ENCODE measurements around the gene DIDO1.

DIDO1 gene

DNA sequence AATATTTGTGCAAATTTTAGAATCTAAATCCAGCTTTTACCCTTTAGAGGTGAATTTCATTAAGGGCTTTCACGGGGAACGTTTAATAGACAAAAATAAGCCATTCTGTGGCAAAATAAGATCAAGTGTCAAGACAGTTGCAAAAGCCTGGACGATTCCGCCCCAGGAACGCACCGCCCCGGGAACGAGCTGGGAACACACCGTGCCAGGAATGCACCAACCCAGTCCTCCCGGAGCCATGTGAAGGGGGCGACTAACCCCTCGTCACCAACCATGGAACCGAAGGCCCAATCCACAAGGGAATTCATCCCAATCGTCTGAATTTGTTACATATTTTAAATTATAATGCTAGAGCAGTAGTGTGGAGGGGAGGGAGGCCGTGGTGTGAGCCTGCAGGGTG lies 43.9 kb downstream of the DIDO1 start:
- H3K27ac ChIP-seq (ENCODE audit: low read length), result no peak overlapping the region
- H3K27me3 ChIP-seq (ENCODE audit: control insufficient read depth, insufficient read depth, low read length), result peaks cover 10% of the 10 kb centered on the region
- no peak overlapping the region for H3K9ac ChIP-seq (ENCODE audit: low read length)
- H3K36me3 ChIP-seq (ENCODE audit: control insufficient read depth, low read depth, low read length), result peaks cover 8% of the 10 kb centered on the region
- H3K4me1 ChIP-seq (ENCODE audit: control insufficient read depth, low read depth, low read length), result peaks cover 15% of the 10 kb centered on the region
- H3K4me3 ChIP-seq (ENCODE audit: low read length), result no peak overlapping the region
- no peaks in the 10 kb centered on the region for H3K9me3 ChIP-seq (ENCODE audit: control insufficient read depth, low read depth, low read length)

- Histone ChIP-seq H3K9ac (ENCODE audit: low read length) (no peak overlapping the region), H3K27me3 (ENCODE audit: control insufficient read depth, insufficient read depth, low read length) (peaks cover 10% of the 10 kb centered on the region), H3K9me3 (ENCODE audit: control insufficient read depth, low read depth, low read length) (no peaks in the 10 kb centered on the region), H3K27ac (ENCODE audit: low read length) (no peak overlapping the region), H3K4me1 (ENCODE audit: control insufficient read depth, low read depth, low read length) (peaks cover 15% of the 10 kb centered on the region), H3K36me3 (ENCODE audit: control insufficient read depth, low read depth, low read length) (peaks cover 2% of the 10 kb centered on the region), H3K4me3 (ENCODE audit: low read length) (no peak overlapping the region)
These were observed 44.5 kb downstream of the DIDO1 start for GRCh38 chr20:62881662-62882395.

DNA sequence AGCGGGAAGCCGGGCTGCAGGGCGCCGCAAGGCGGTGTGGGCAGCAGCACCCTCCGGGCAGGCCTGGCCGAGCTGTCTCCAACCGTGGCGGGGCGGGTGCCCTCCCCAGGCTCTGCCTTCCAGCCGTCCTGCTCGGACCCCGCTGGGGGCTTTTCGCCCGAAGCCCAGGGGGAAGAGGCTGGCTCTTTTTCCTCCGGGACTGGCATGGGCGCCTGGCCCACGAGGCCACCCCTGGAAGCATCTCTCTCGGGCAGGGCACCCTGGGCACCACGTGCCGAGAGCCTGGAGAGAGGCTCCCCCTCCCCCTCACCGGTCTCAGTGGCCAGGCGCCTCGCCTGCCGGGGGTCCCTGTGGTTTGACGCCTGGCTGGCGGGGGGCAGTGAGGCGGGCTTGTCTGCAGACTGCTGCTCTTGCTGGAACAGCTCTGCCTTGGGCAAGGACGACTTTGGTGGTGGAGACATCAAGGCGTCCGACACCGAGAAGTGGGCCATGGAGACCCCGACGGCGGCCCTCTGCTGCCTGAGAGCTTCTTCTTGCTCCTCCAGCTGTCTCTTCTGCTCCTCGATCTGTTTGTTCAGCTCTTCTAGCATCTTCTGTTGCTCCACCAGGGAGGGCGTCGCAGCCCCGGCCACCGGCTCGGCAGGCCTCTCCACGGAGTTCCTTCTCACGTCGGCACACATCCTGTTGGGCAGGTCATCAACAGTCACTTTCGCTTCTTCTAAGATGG lies 45.2 kb downstream of the DIDO1 start:
- H3K36me3 ChIP-seq (ENCODE audit: control insufficient read depth, low read depth, low read length), result no peaks in the 10 kb centered on the region
- peaks cover 15% of the 10 kb centered on the region for H3K4me1 ChIP-seq (ENCODE audit: control insufficient read depth, low read depth, low read length)
- no peak overlapping the region for H3K27ac ChIP-seq (ENCODE audit: low read length)
- no peaks in the 10 kb centered on the region for H3K9me3 ChIP-seq (ENCODE audit: control insufficient read depth, low read depth, low read length)
- no peak overlapping the region for H3K9ac ChIP-seq (ENCODE audit: low read length)
- H3K27me3 ChIP-seq (ENCODE audit: control insufficient read depth, insufficient read depth, low read length), result peaks cover 10% of the 10 kb centered on the region
- no peak overlapping the region for H3K4me3 ChIP-seq (ENCODE audit: low read length)

DNA sequence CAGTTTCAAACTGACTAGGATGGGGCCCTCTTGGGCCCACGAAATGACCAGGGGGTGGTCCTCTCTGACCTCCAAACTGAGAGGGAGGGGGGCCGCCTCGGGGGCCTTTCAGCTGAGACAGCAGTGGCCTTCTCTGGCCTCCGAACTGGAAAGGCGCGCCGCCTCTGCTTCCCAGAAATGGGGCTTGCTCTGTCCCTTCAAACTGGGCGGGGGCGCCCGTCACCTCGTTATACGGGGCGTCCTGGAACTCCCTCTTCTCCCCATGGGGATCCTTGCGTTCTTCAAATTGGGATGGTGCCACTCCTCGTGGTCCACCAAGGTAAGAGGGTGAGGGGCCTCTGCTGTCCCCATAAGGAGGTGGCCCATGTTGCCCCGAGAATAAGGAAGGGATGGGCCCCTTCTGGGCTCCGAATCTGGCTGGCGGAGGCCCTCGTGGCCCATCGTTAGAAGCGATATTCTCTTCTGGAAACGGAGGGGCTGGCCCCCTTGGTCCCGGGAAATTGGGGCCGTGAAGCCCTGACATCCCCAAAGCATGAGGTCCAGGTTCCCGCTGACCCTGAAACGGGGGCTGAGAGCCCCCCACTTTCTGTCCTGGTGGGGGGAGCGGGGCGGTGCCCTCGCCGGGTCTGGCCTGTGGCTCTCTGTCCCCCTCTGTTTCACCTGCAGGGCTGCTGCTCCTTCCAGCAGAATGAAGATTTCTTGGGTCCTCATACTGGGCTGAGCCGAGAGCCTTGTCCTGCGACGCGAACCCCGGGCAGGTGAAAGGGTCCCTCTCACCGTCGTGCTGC lies 46.0 kb downstream of the DIDO1 start:
- H3K4me1 ChIP-seq (ENCODE audit: control insufficient read depth, low read depth, low read length), result peaks cover 15% of the 10 kb centered on the region
- H3K4me3 ChIP-seq (ENCODE audit: low read length), result no peak overlapping the region
- no peaks in the 10 kb centered on the region for H3K9me3 ChIP-seq (ENCODE audit: control insufficient read depth, low read depth, low read length)
- peaks cover 10% of the 10 kb centered on the region for H3K27me3 ChIP-seq (ENCODE audit: control insufficient read depth, insufficient read depth, low read length)
- no peak overlapping the region for H3K9ac ChIP-seq (ENCODE audit: low read length)
- no peaks in the 10 kb centered on the region for H3K36me3 ChIP-seq (ENCODE audit: control insufficient read depth, low read depth, low read length)
- H3K27ac ChIP-seq (ENCODE audit: low read length), result no peak overlapping the region

DNA sequence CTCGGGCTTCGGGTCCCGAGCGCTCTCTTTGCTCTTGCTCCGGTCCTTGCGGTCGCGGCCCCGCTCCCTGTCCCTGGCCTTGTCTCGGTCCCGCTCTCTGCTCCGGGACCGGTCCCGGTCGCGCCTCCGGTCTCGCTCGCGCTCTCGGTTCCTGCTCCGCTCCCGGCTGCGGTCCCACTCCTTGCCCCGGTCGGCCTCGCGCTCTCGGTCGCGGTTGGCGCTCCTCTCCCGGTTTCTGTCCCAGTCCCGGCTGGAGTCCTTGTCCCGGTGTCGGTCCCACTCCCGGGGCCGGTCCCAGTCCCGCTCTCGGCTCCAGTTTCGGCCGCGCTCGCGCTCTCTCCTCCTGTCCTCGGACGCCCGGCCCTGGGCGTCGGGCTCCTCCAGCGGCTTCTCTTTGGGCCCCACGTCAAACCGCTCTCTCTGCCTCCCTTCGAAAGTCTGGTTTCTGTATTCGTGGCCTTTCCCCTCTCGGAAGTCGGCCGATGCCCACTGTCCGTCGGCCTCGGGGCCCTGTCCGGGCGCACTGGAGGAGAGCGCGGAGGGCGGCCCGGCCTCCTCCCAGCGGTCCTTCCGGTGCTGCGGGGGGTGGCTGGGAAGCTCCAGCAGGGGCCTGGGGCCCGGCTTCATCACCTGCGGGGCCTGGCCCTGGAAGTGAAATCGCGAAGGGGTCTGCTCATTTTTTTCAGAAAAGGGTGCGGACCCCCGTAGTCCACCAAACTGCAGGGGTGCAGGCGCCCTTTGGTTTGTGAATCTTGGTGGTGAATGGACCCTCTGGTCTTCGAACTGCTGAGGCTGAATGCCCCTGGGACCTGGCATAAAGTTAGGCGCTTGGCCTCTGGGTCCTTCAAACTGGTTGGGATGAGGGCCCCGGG lies 46.8 kb downstream of the DIDO1 start:
- no peaks in the 10 kb centered on the region for H3K9me3 ChIP-seq (ENCODE audit: control insufficient read depth, low read depth, low read length)
- peak overlapping the region; percentile 33 for H3K4me3 ChIP-seq (ENCODE audit: low read length)
- H3K4me1 ChIP-seq (ENCODE audit: control insufficient read depth, low read depth, low read length), result peaks cover 9% of the 10 kb centered on the region
- H3K27ac ChIP-seq (ENCODE audit: low read length), result no peak overlapping the region
- no peaks in the 10 kb centered on the region for H3K36me3 ChIP-seq (ENCODE audit: control insufficient read depth, low read depth, low read length)
- peaks cover 10% of the 10 kb centered on the region for H3K27me3 ChIP-seq (ENCODE audit: control insufficient read depth, insufficient read depth, low read length)
- H3K9ac ChIP-seq (ENCODE audit: low read length), result no peak overlapping the region

DNA sequence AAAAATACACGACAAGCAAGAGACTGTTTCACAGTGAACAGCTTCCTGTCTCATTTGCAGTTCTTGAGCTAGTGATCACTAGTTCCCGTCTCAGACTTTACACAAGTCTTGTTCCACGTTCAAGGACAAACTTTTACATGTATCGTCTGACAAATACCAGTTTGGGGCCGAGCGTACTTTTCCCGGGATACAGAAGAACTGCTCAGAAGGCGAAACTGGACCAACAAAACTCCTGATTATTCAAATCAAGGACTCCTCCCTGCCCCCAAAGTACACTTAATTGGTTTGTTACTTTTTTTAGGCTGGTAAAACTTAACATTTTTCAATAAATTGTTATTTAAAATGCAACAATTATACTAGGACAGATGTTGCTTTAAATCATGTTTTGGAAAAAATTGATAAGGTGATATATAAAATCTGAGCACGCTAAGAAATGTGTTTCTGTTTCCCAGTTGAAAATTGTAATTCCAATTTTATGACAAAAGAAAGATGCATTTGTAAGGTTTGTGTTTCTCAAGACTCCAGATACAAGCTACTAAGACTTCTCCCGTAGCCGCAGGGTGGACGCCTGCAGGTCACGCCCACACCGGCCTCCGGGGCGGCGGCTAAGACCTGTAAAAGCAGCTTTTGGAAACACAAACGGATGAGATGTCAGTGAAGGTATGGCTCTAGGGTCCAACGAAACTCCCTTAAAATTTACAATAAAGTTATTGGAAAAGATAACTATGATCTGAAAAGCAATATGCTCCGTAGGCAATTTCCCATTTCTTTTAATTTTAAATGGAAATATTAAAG lies 47.9 kb downstream of the DIDO1 start:
- Histone ChIP-seq H3K4me3 (ENCODE audit: low read length) (no peak overlapping the region), H3K9me3 (ENCODE audit: control insufficient read depth, low read depth, low read length) (no peaks in the 10 kb centered on the region), H3K9ac (ENCODE audit: low read length) (no peak overlapping the region), H3K36me3 (ENCODE audit: control insufficient read depth, low read depth, low read length) (no peaks in the 10 kb centered on the region), H3K27me3 (ENCODE audit: control insufficient read depth, insufficient read depth, low read length) (peaks cover 10% of the 10 kb centered on the region), H3K4me1 (ENCODE audit: control insufficient read depth, low read depth, low read length) (peaks cover 5% of the 10 kb centered on the region), H3K27ac (ENCODE audit: low read length) (no peak overlapping the region)

GRCh38 chr20:62876902-62877816 lies 49.1 kb downstream of the DIDO1 start:
- Histone ChIP-seq H3K36me3 (ENCODE audit: control insufficient read depth, low read depth, low read length) (no peaks in the 10 kb centered on the region), H3K27me3 (ENCODE audit: control insufficient read depth, insufficient read depth, low read length) (peaks cover 10% of the 10 kb centered on the region), H3K9me3 (ENCODE audit: control insufficient read depth, low read depth, low read length) (no peaks in the 10 kb centered on the region), H3K9ac (ENCODE audit: low read length) (no peak overlapping the region), H3K27ac (ENCODE audit: low read length) (no peak overlapping the region), H3K4me3 (ENCODE audit: low read length) (no peak overlapping the region), H3K4me1 (ENCODE audit: control insufficient read depth, low read depth, low read length) (peaks cover 5% of the 10 kb centered on the region)

DNA sequence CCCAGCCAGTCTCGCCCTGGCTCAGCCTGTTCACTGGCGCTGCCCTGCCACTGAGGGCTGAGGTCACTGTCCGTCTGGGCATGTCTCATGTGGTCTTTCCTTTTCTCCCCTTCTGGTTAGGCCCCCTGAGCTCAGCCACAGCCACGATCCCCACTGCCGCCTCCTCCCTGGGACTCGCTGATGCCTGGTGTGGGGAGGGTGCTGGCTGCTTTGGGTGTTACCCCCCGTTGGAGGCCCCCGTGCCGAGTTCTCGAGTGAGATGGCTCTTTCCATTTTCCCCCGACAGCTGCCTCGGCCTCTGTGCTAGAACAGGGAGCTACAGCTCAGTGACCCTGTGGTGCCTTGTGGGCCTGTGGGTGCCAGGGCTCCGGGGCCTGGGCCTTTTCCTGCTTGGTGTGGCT lies 49.8 kb downstream of the DIDO1 start:
- Histone ChIP-seq H3K9me3 (ENCODE audit: control insufficient read depth, low read depth, low read length) (no peaks in the 10 kb centered on the region), H3K4me1 (ENCODE audit: control insufficient read depth, low read depth, low read length) (peaks cover 5% of the 10 kb centered on the region), H3K4me3 (ENCODE audit: low read length) (no peak overlapping the region), H3K27me3 (ENCODE audit: control insufficient read depth, insufficient read depth, low read length) (peaks cover 10% of the 10 kb centered on the region), H3K36me3 (ENCODE audit: control insufficient read depth, low read depth, low read length) (no peaks in the 10 kb centered on the region), H3K27ac (ENCODE audit: low read length) (no peak overlapping the region), H3K9ac (ENCODE audit: low read length) (no peak overlapping the region)

GRCh38 chr20:62875419-62876361 lies 50.6 kb downstream of the DIDO1 start:
- Histone ChIP-seq H3K4me1 (ENCODE audit: control insufficient read depth, low read depth, low read length) (peaks cover 5% of the 10 kb centered on the region), H3K4me3 (ENCODE audit: low read length) (no peak overlapping the region), H3K36me3 (ENCODE audit: control insufficient read depth, low read depth, low read length) (no peaks in the 10 kb centered on the region), H3K27me3 (ENCODE audit: control insufficient read depth, insufficient read depth, low read length) (peaks cover 10% of the 10 kb centered on the region), H3K9me3 (ENCODE audit: control insufficient read depth, low read depth, low read length) (no peaks in the 10 kb centered on the region), H3K9ac (ENCODE audit: low read length) (no peak overlapping the region), H3K27ac (ENCODE audit: low read length) (no peak overlapping the region)

Data from iPS-18a (cell line).